ENCODE data around the gene COL6A3. TPM values are rescaled to one million over a fixed set of nuclear protein-coding genes. Genes with fewer than 3 reads are reported as not detected.

COL6A3 gene
- total RNA-seq, 1 donor from 2014 or later, result 143 TPM

DNA sequence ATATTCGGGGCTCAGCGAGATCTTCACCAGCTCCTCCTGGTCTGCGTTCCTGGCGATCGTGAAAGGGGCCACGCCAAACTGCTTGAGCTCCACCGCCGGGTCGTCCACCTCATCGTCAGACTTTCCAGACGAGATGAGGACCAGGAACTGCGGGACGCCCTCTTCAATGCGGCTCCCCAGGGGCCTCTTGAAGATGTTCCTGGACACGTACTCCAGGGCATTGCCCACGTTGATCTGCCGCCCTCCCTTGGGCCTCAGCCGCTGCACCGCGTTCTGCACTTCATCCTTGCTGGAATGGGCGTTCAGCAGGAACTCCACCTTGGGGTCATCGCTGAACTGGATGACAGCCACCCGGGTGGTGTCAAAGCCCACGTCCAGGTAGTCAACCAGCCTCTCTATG lies 42.1 kb downstream of the COL6A3 start:
- Mint-ChIP-seq H3K4me1 (ENCODE audit: unreplicated experiment) (no peaks in the 10 kb centered on the region), H3K9me3 (ENCODE audit: unreplicated experiment) (peaks cover 1% of the 10 kb centered on the region), H3K4me3 (ENCODE audit: unreplicated experiment) (no peak overlapping the region), H3K36me3 (ENCODE audit: unreplicated experiment) (peaks cover 36% of the 10 kb centered on the region), H3K27me3 (ENCODE audit: unreplicated experiment) (no peaks in the 10 kb centered on the region), H3K27ac (ENCODE audit: unreplicated experiment) (no peak overlapping the region)
- DNase-seq (ENCODE audit: extremely low spot score, unreplicated experiment), result no peak
- TF ChIP-seq, protein P1, sequence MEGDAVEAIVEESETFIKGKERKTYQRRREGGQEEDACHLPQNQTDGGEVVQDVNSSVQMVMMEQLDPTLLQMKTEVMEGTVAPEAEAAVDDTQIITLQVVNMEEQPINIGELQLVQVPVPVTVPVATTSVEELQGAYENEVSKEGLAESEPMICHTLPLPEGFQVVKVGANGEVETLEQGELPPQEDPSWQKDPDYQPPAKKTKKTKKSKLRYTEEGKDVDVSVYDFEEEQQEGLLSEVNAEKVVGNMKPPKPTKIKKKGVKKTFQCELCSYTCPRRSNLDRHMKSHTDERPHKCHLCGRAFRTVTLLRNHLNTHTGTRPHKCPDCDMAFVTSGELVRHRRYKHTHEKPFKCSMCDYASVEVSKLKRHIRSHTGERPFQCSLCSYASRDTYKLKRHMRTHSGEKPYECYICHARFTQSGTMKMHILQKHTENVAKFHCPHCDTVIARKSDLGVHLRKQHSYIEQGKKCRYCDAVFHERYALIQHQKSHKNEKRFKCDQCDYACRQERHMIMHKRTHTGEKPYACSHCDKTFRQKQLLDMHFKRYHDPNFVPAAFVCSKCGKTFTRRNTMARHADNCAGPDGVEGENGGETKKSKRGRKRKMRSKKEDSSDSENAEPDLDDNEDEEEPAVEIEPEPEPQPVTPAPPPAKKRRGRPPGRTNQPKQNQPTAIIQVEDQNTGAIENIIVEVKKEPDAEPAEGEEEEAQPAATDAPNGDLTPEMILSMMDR (IDR thresholded peaks at IDR 0.05), result no peak

DNA sequence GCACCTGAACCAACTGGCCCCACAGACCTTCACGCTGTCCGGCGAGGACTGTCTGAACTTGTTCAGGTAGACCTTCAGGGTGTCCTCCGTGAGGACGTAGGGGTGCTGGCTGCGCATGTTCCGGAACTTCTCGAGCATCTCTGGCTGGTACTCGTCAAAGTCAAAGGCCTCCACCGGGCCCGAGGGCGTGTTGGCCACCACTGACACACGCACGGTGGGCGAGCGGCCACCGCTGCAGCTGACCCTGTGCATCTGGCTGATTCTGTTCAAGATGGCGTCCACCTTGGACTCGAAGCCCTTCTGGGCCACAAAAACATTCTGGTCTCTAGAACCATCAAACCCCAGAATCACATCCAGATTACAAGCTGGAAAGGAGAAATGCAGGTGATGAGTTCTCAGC lies 48.3 kb downstream of the COL6A3 start:
- Mint-ChIP-seq H3K9me3 (ENCODE audit: unreplicated experiment) (peaks cover 3% of the 10 kb centered on the region), H3K36me3 (ENCODE audit: unreplicated experiment) (peaks cover 34% of the 10 kb centered on the region), H3K4me3 (ENCODE audit: unreplicated experiment) (no peak overlapping the region), H3K27ac (ENCODE audit: unreplicated experiment) (no peak overlapping the region), H3K27me3 (ENCODE audit: unreplicated experiment) (no peaks in the 10 kb centered on the region), H3K4me1 (ENCODE audit: unreplicated experiment) (no peaks in the 10 kb centered on the region)
- TF ChIP-seq, protein P1 (IDR thresholded peaks at IDR 0.05), result no peak
- DNase-seq (ENCODE audit: extremely low spot score, unreplicated experiment), result no peak

DNA sequence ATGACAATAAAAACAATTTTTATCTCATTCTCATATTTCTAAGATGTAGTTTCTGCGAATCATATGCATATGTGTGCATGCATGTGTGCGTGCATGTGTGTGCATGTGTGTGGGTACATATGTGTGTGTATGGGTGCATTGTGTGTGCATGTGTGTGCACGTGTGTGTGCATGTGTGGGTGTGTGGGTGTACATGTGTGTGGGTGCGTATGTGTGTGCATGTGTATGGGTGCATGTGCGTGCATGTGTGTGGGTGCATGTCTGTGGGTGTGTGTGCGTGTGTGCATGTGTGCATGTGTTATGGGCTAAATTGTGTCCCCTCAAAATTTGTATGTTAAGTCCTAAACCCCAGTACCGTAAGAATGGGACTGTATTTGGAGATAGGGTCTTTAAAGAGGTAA lies 49.3 kb downstream of the COL6A3 start:
- peaks cover 36% of the 10 kb centered on the region for H3K36me3 Mint-ChIP-seq (ENCODE audit: unreplicated experiment)
- no peak overlapping the region for H3K27ac Mint-ChIP-seq (ENCODE audit: unreplicated experiment)

DNA sequence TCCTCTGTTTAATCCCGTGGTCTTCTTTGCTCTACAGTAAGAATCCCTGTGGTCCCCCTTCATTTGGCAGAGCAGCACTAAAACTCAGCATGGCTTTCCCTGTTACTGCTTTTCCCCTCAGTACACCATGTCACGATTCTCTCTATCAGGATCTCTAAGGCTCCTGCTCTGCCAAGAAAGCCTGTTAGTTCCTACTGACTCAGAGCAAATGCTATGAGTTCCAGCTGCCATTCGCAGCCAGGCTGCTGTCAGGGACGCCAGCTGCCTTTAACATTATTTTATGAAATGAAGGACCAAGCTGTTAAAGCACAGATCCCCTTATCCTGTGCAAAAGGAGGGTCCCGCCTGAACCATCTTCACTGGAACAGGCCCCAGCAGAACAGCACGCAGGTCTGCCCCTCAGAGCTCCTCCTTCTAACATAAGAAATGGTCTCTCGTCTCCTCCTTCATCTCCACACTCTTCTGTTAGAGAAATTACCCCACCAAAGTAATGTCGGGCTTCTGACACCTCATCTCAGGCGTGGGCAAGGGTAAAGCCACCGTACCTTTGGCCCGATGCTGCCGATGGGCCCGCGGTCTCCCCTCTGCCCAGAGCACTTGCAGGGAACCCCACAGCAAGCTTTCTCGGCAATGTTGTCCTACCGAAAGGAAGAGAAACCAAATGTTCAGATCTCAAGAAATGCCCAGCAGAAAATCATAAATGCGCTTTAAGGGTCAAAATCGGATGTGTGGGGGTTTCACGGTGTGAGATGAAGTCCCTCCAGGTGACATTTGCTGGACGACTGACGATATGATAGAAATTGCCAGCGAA lies 52.6 kb downstream of the COL6A3 start:
- TF ChIP-seq, protein P1 (IDR thresholded peaks at IDR 0.05), result no peak
- H3K4me3 Mint-ChIP-seq (ENCODE audit: unreplicated experiment), result no peak overlapping the region
- no peak overlapping the region for H3K27ac Mint-ChIP-seq (ENCODE audit: unreplicated experiment)
- H3K36me3 Mint-ChIP-seq (ENCODE audit: unreplicated experiment), result peaks cover 21% of the 10 kb centered on the region
- no peak for DNase-seq (ENCODE audit: extremely low spot score, unreplicated experiment)
- no peaks in the 10 kb centered on the region for H3K4me1 Mint-ChIP-seq (ENCODE audit: unreplicated experiment)
- no peaks in the 10 kb centered on the region for H3K27me3 Mint-ChIP-seq (ENCODE audit: unreplicated experiment)
- H3K9me3 Mint-ChIP-seq (ENCODE audit: unreplicated experiment), result no peaks in the 10 kb centered on the region

More for the DNA sequence above, 49.3 kb downstream of the COL6A3 start:
- TF ChIP-seq, protein P1 (IDR thresholded peaks at IDR 0.05), result no peak
- Mint-ChIP-seq H3K9me3 (ENCODE audit: unreplicated experiment) (peaks cover 3% of the 10 kb centered on the region), H3K4me3 (ENCODE audit: unreplicated experiment) (no peak overlapping the region), H3K27me3 (ENCODE audit: unreplicated experiment) (no peaks in the 10 kb centered on the region), H3K4me1 (ENCODE audit: unreplicated experiment) (no peaks in the 10 kb centered on the region)
- no peak for DNase-seq (ENCODE audit: extremely low spot score, unreplicated experiment)

DNA sequence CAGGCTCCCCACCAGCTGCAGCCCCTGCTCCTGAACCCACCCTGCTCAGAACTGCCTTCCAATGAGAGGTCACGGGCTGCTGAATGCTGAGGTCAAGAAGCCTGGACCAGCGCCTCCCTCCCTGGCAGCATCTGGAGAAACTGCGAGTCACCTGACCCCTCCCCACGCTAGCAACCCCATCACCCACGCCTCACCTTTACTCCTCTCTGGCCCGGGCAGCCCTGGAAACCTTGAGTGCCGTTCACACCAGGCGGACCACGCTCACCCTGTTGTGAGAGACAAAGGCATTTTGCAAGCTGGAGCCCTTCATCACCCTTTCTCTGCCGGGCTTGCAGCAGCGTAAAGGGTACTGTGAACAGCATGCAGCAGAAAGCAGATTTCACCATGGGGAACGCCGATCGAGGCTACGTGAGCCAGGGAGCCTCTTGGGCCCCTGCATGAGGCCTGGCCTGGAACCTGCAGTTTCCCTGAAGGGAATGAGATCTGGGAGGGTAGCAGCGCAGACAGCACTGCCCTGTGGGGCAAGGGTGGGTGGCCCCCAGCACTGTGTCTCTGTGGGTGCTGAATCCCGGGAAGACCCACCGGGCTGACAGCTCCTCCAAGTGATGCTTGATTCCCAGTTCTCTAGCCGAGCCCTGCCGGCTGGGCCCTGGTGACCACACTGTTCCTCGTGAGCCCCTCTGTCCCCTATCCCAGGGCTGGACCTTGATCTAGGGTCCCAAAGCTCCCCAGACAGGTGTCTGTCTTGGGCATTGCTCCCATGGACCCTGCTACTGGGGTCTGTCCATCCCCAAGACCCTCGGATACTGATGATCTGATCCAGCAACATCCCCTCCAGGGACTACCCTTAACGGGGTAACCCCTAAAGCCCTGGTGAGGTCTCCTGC lies 53.8 kb downstream of the COL6A3 start:
- Mint-ChIP-seq H3K4me1 (ENCODE audit: unreplicated experiment) (peaks cover 8% of the 10 kb centered on the region), H3K9me3 (ENCODE audit: unreplicated experiment) (no peaks in the 10 kb centered on the region), H3K27me3 (ENCODE audit: unreplicated experiment) (no peaks in the 10 kb centered on the region), H3K27ac (ENCODE audit: unreplicated experiment) (no peak overlapping the region), H3K36me3 (ENCODE audit: unreplicated experiment) (peaks cover 13% of the 10 kb centered on the region), H3K4me3 (ENCODE audit: unreplicated experiment) (no peak overlapping the region)
- no peak for DNase-seq (ENCODE audit: extremely low spot score, unreplicated experiment)
- TF ChIP-seq, protein P1 (IDR thresholded peaks at IDR 0.05), result no peak
